Measurements from ENCODE around the gene FAAH.
A peak's percentile ranks its signal among the peaks of the same experiment; 100 is the strongest.

Gene FAAH

GRCh38 chr1:46451948-46452930, 58.1 kb downstream of the FAAH start:
- DNase-seq = no peak

- DNase-seq = no peak
Measured at GRCh38 chr1:46452931-46453325, 58.8 kb downstream of the FAAH start.

GRCh38 chr1:46453449-46453848, 59.3 kb downstream of the FAAH start:
- no peak for DNase-seq

- peak; percentile 52 for DNase-seq
Measured at GRCh38 chr1:46455951-46456350, 61.8 kb downstream of the FAAH start.

- peak; percentile 58 for DNase-seq
Measured at GRCh38 chr1:46456411-46456963, 62.4 kb downstream of the FAAH start.

- no peak for DNase-seq
Measured at GRCh38 chr1:46457178-46457577, 63.1 kb downstream of the FAAH start.

GRCh38 chr1:46458190-46458589, 64.1 kb downstream of the FAAH start:
- no peak for DNase-seq

- no peak for DNase-seq
Measured at GRCh38 chr1:46458846-46459245, 64.7 kb downstream of the FAAH start.

- no peak for DNase-seq
Measured at GRCh38 chr1:46459315-46459714, 65.2 kb downstream of the FAAH start.

GRCh38 chr1:46461017-46461808, 67.1 kb downstream of the FAAH start:
- no peak for DNase-seq

- DNase-seq = no peak
Measured at GRCh38 chr1:46461809-46462448, 67.8 kb downstream of the FAAH start.
